NCI-H345 (cell line): ENCODE data around the gene THOC5.
A peak's percentile ranks its signal among the peaks of the same experiment; 100 is the strongest.

ENCODE experiments used
- DNase-seq: peaks from one replicate; lab custom pipeline; 2025; lab: John Stamatoyannopoulos, UW

The THOC5 gene

GRCh38 chr22:29476116-29476515 lies 77.4 kb downstream of the THOC5 start:
- no peak for DNase-seq

- no peak for DNase-seq
Measured at GRCh38 chr22:29475550-29475949, 78.0 kb downstream of the THOC5 start.

- no peak for DNase-seq
Measured at GRCh38 chr22:29473001-29473400, 80.6 kb downstream of the THOC5 start.

- peak; percentile 65 for DNase-seq
Measured at GRCh38 chr22:29470159-29470855, 83.2 kb downstream of the THOC5 start.

GRCh38 chr22:29469755-29470154 lies 83.8 kb downstream of the THOC5 start:
- no peak for DNase-seq

- no peak for DNase-seq
Measured at GRCh38 chr22:29464581-29464980, 89.0 kb downstream of the THOC5 start.

- no peak for DNase-seq
Measured at GRCh38 chr22:29463629-29464028, 89.9 kb downstream of the THOC5 start.

GRCh38 chr22:29461263-29461662 lies 92.3 kb downstream of the THOC5 start:
- no peak for DNase-seq

- no peak for DNase-seq
Measured at GRCh38 chr22:29459773-29460172, 93.8 kb downstream of the THOC5 start.

- no peak for DNase-seq
Measured at GRCh38 chr22:29458551-29458950, 95.0 kb downstream of the THOC5 start.

- peak; percentile 5 for DNase-seq
Measured at GRCh38 chr22:29457730-29458129, 95.8 kb downstream of the THOC5 start.

GRCh38 chr22:29456211-29456671 lies 97.3 kb downstream of the THOC5 start:
- DNase-seq = no peak
